H1 (cell line): ENCODE results near the gene EGFR. TPM values are rescaled to one million over a fixed set of nuclear protein-coding genes. Genes with fewer than 3 reads are reported as not detected.

Source experiments
- GABPA ChIP-seq: IDR thresholded peaks from 2 replicates; pipeline ENCODE4 v1.6.1; 2011; ENCODE audit warnings: mild to moderate bottlenecking, low read length, moderate library complexity, borderline replicate concordance; ENCODE audit not compliant: insufficient read depth
- GTF2F1 ChIP-seq: IDR thresholded peaks from 2 replicates; pipeline ENCODE4 v1.6.1; 2012; ENCODE audit warnings: low read depth, low read length, improper control_type of control experiment, borderline replicate concordance
- KDM4A ChIP-seq: IDR thresholded peaks from one replicate; pipeline ENCODE4 v1.7.1; 2012; ENCODE audit warnings: low read depth, mild to moderate bottlenecking, moderate library complexity, low read length, inconsistent platforms; ENCODE audit not compliant: severe bottlenecking
- KDM5A ChIP-seq: fragments of 200-600 bp; IDR thresholded peaks from 2 replicates; pipeline ENCODE4 v1.7.1; 2012; ENCODE audit warnings: mild to moderate bottlenecking, low read length, inconsistent platforms, mixed read lengths
- RBBP5 ChIP-seq: IDR thresholded peaks from 2 replicates; pipeline ENCODE4 v1.7.1; 2012; ENCODE audit warnings: low read depth, mild to moderate bottlenecking, inconsistent platforms, low read length, moderate library complexity, borderline replicate concordance
- SP2 ChIP-seq: IDR thresholded peaks from 2 replicates; pipeline ENCODE4 v1.6.1; 2012; ENCODE audit warnings: mild to moderate bottlenecking, low read length, inconsistent platforms
- ZNF274 ChIP-seq: IDR thresholded peaks from 2 replicates; pipeline ENCODE4 v1.7.0; 2012; ENCODE audit warnings: low read length, borderline replicate concordance; ENCODE audit errors: extremely low read depth
- polyA plus RNA-seq, 7 experiments: library from polyadenylated mRNA; depleted of rRNA in 3 of 7; stranded (reverse) in 5 of 7; unstranded in 2 of 7; fragments of >200 nt in 5 of 7; fragments of 200-250 nt in 2 of 7; gene quantifications; 1 replicate in 5 of 7; 2 replicates in 1 of 7; 4 replicates in 1 of 7; pipeline versions ENCODE4 v1.2.1 to v1.2.3, GENCODE V29; 2011 to 2013; ENCODE audit warnings: missing spikeins in 2 of 7, mixed read lengths in 2 of 7
- total RNA-seq: library from RNA; stranded (reverse); fragmentation: NEBNext Ultra II Directional; extraction: Animal tissue kit (Norgen Biotek cat#: 25700); gene quantifications from 2 replicates; pipeline ENCODE4 v1.2.1, GENCODE V29; 2021

The EGFR gene
- total and polyA plus RNA-seq, 2 of the 8 experiments (the other 6 are each of a cell fraction or from before 2014, with no cell fraction given), result 1.9 to 5.8 TPM

DNA sequence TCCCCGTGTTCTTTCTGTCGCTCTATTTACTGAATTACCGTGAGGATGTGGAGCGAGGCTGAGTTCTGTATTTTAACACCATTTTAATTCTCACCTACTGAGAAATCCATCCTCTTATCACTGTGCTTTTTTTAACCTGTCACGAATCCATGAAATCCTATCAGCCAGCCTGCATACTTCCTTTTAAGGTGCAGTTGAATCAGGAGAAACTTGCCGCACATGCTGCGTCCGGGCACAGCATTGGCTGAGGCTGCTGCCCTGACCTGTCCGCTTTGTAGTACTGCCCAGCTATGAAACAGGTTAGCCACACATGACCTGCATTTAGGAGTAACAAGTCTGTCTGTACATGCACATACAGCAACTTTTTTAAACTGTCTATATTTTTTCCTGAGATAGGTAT is 82.5 kb downstream of the EGFR start (continued):
- TF ChIP-seq ZNF274 (no peak), SP2 (no peak), KDM4A (no peak), GTF2F1 (no peak), GABPA (no peak), RBBP5 (no peak), KDM5A (no peak)
- TF ChIP-seq, all 59 proteins: peak for 0
